ENCODE results near the gene PTPRN2.

DNA sequence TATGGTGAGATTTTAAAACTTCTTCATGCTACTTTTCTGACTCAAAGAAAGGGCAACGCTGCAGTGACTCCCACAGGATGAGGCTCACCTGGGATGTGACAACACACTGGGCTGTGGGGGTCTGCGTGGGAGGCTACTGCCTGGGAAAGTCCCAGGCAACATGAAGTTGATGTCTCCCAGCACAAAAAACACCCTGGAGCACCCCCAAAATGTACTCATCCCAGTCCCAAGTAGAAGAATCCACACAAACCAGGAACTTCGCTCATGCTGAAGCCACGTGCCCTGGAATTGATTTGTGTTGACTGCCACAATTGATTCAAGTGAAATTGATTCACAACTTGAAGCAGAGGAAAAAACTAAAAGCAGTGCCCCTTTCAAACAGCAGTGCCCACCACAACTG lies 24.9 kb upstream of the PTPRN2 start:
- TF ChIP-seq, protein P1, sequence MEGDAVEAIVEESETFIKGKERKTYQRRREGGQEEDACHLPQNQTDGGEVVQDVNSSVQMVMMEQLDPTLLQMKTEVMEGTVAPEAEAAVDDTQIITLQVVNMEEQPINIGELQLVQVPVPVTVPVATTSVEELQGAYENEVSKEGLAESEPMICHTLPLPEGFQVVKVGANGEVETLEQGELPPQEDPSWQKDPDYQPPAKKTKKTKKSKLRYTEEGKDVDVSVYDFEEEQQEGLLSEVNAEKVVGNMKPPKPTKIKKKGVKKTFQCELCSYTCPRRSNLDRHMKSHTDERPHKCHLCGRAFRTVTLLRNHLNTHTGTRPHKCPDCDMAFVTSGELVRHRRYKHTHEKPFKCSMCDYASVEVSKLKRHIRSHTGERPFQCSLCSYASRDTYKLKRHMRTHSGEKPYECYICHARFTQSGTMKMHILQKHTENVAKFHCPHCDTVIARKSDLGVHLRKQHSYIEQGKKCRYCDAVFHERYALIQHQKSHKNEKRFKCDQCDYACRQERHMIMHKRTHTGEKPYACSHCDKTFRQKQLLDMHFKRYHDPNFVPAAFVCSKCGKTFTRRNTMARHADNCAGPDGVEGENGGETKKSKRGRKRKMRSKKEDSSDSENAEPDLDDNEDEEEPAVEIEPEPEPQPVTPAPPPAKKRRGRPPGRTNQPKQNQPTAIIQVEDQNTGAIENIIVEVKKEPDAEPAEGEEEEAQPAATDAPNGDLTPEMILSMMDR (IDR thresholded peaks at IDR 0.05) = no peak
- no peak for TF ChIP-seq POLR2A (IDR thresholded peaks at IDR 0.05)
